H1 (cell line): ENCODE measurements around the gene NDUFB2.

Experiments
- ASH2L ChIP-seq: fragments of 200-600, 300-600 bp; sonication (generic); IDR thresholded peaks from one replicate; pipeline ENCODE4 v1.7.1; 2017; ENCODE audit warnings: low read length
- EZH2 ChIP-seq: fragments of 200-600 bp; sonication (generic); IDR thresholded peaks from 2 replicates; pipeline ENCODE4 v1.7.1; 2012; ENCODE audit warnings: low read depth, mild to moderate bottlenecking, moderate library complexity, low read length, inconsistent platforms; ENCODE audit not compliant: severe bottlenecking
- JUND ChIP-seq: IDR thresholded peaks from 2 replicates; pipeline ENCODE4 v1.6.1; 2011; ENCODE audit warnings: mild to moderate bottlenecking, improper control_type of control experiment, low read length
- POLR2AphosphoS5 ChIP-seq: IDR thresholded peaks from 2 replicates; pipeline ENCODE4 v1.6.1; 2011; ENCODE audit warnings: low read depth, low read length
- SIN3A ChIP-seq, 2 experiments: IDR thresholded peaks in 1 of 2; conservative IDR thresholded peaks in 1 of 2; 2 replicates each; pipeline ENCODE4 v1.6.1; 2011 to 2012; ENCODE audit warnings: low read length in 2 of 2, improper control_type of control experiment in 1 of 2, low read depth in 1 of 2, mild to moderate bottlenecking in 1 of 2
- ZNF274 ChIP-seq: IDR thresholded peaks from 2 replicates; pipeline ENCODE4 v1.7.0; 2012; ENCODE audit warnings: low read length, borderline replicate concordance; ENCODE audit errors: extremely low read depth
- TF ChIP-seq, protein P1 (sequence below), 3 experiments: IDR thresholded peaks; 1 replicate in 2 of 3; 2 replicates in 1 of 3; pipeline versions ENCODE4 v1.5.1 to v1.6.1; 2011; ENCODE audit warnings: low read length in 3 of 3, mild to moderate bottlenecking in 3 of 3, inconsistent platforms in 2 of 3, low read depth in 1 of 3, moderate library complexity in 1 of 3; ENCODE audit not compliant: insufficient read depth in 1 of 3; ENCODE audit errors: control extremely low read depth in 1 of 3
- TF ChIP-seq, protein P2 (sequence below): IDR thresholded peaks from 2 replicates; pipeline ENCODE4 v1.6.1; 2012; ENCODE audit warnings: inconsistent platforms

DNA sequence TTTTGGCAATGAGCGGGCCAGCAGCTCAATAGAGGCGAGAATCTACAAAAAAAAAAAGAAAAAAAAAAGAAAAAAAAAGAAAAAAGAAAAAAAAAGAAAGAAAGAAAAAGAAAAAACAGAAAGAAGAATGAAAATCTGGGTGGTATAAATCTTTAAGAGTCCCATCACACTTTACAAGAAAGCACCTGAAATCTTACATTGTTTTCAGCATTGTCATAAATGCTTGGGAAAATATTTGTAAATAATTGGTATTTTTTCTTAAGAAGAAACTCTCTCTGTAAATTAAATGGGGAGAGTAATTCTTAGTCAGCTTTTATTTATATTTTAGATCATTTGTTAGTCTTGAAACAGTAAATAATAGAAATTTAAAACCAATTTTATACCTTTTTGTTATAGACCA lies 38.2 kb downstream of the NDUFB2 start:
- TF ChIP-seq EZH2: no peak
- no peak for TF ChIP-seq POLR2AphosphoS5
- TF ChIP-seq, protein P1, sequence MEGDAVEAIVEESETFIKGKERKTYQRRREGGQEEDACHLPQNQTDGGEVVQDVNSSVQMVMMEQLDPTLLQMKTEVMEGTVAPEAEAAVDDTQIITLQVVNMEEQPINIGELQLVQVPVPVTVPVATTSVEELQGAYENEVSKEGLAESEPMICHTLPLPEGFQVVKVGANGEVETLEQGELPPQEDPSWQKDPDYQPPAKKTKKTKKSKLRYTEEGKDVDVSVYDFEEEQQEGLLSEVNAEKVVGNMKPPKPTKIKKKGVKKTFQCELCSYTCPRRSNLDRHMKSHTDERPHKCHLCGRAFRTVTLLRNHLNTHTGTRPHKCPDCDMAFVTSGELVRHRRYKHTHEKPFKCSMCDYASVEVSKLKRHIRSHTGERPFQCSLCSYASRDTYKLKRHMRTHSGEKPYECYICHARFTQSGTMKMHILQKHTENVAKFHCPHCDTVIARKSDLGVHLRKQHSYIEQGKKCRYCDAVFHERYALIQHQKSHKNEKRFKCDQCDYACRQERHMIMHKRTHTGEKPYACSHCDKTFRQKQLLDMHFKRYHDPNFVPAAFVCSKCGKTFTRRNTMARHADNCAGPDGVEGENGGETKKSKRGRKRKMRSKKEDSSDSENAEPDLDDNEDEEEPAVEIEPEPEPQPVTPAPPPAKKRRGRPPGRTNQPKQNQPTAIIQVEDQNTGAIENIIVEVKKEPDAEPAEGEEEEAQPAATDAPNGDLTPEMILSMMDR (IDR thresholded peaks at IDR 0.05; ENCODE audit: control extremely low read depth in 1 of 3, insufficient read depth in 1 of 3, low read depth in 1 of 3, low read length in 3 of 3): no peak
- no peak for TF ChIP-seq SIN3A (conservative IDR thresholded peaks at IDR 0.05 in 1 of 2, IDR thresholded peaks at IDR 0.05 in 1 of 2; ENCODE audit: low read depth in 1 of 2, low read length in 2 of 2)
- TF ChIP-seq ASH2L: no peak
- TF ChIP-seq JUND: no peak
- no peak for TF ChIP-seq ZNF274
- TF ChIP-seq, protein P2, sequence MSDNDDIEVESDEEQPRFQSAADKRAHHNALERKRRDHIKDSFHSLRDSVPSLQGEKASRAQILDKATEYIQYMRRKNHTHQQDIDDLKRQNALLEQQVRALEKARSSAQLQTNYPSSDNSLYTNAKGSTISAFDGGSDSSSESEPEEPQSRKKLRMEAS: no peak
